Natural killer cell (primary cell): Measurements from ENCODE around the gene METTL25B. TPM values are rescaled to one million over a fixed set of nuclear protein-coding genes. Genes with fewer than 3 reads are reported as not detected.
A peak's percentile ranks its signal among the peaks of the same experiment; 100 is the strongest.

Source experiments
- ATAC-seq, 3 donors: fragments of 150-1000 bp in 2 of 3; fragments of 200-7000 bp in 1 of 3; cut with Tn5 transposase; 1 replicate in 1 of 3; 2 replicates in 2 of 3; pipeline ENCODE4 v1.10.0; 2021; ENCODE audit warnings: mild to moderate bottlenecking in 2 of 3, moderate library complexity in 2 of 3
- DNase-seq, 2 donors: peaks; one replicate each; pipeline versions ENCODE4 v3.0.0 to v3.0.0-alpha.2; 2013 to 2021; ENCODE audit warnings: mixed read lengths in 1 of 2
- H3K27ac ChIP-seq: one replicate; pipeline ENCODE4 v1.5.1; 2013; ENCODE audit warnings: mild to moderate bottlenecking, low read length
- H3K27me3 ChIP-seq: one replicate; pipeline ENCODE4 v1.6.1; 2013; ENCODE audit warnings: low read length; ENCODE audit not compliant: control insufficient read depth, insufficient read depth
- H3K36me3 ChIP-seq: one replicate; pipeline ENCODE4 v1.6.1; 2013; ENCODE audit warnings: low read length; ENCODE audit not compliant: control insufficient read depth, insufficient read depth
- H3K4me1 ChIP-seq: one replicate; pipeline ENCODE4 v1.6.1; 2013; ENCODE audit warnings: low read length; ENCODE audit not compliant: control insufficient read depth, insufficient read depth
- H3K4me3 ChIP-seq: one replicate; pipeline ENCODE4 v1.5.1; 2013; ENCODE audit warnings: low read length
- H3K9me3 ChIP-seq: one replicate; pipeline ENCODE4 v1.6.1; 2013; ENCODE audit warnings: low read length; ENCODE audit not compliant: control insufficient read depth, insufficient read depth
- H3K27ac Mint-ChIP-seq, 2 donors: one replicate each; pipeline ENCODE4 v1.8.0; 2022; ENCODE audit warnings: mild to moderate bottlenecking in 2 of 2, mixed read lengths in 2 of 2, moderate library complexity in 1 of 2
- H3K27me3 Mint-ChIP-seq, 2 donors: one replicate each; pipeline ENCODE4 v1.8.0; 2022; ENCODE audit warnings: low read depth in 2 of 2, mixed read lengths in 2 of 2
- H3K36me3 Mint-ChIP-seq: one replicate; pipeline ENCODE4 v1.8.0; 2022; ENCODE audit warnings: mixed read lengths
- H3K4me1 Mint-ChIP-seq, 2 donors: one replicate each; pipeline ENCODE4 v1.8.0; 2022; ENCODE audit warnings: mixed read lengths in 2 of 2
- H3K4me3 Mint-ChIP-seq: one replicate; pipeline ENCODE4 v1.8.0; 2022; ENCODE audit warnings: mild to moderate bottlenecking, moderate library complexity, mixed read lengths
- H3K9me3 Mint-ChIP-seq, 2 donors: one replicate each; pipeline ENCODE4 v1.8.0; 2022; ENCODE audit warnings: mixed read lengths in 2 of 2
- WGBS: methylation state at CpG from one replicate; pipeline ENCODE4 v1.1.7; 2013; ENCODE audit warnings: missing lambda C conversion rate; ENCODE audit not compliant: insufficient coverage; 5-methylcytosine and 5-hydroxymethylcytosine counted together
- intact Hi-C: fragments of 100-400 bp; cut with micrococcal nuclease; formaldehyde crosslinking; loops from one replicate; pipeline ENCODE4 v1.14.2; 2022
- total RNA-seq, 4 donors: library from RNA; stranded (reverse); fragments of 120-200 nt in 1 of 4; gene quantifications; one replicate each; pipeline versions ENCODE4 v1.2.3 to v1.2.4, GENCODE V29; 2013 to 2022
- TF ChIP-seq, protein P1 (sequence below): fragments of 200-600 bp; IDR thresholded peaks from one replicate; pipeline ENCODE4 v1.8.0; 2022; ENCODE audit warnings: antibody characterized with exemption

Gene METTL25B
- total RNA-seq, 3 donors from 2014 or later (not counting 1 experiment from before 2014, with no cell fraction given) = 23.5 to 25.3 (median 23.8) TPM

DNA sequence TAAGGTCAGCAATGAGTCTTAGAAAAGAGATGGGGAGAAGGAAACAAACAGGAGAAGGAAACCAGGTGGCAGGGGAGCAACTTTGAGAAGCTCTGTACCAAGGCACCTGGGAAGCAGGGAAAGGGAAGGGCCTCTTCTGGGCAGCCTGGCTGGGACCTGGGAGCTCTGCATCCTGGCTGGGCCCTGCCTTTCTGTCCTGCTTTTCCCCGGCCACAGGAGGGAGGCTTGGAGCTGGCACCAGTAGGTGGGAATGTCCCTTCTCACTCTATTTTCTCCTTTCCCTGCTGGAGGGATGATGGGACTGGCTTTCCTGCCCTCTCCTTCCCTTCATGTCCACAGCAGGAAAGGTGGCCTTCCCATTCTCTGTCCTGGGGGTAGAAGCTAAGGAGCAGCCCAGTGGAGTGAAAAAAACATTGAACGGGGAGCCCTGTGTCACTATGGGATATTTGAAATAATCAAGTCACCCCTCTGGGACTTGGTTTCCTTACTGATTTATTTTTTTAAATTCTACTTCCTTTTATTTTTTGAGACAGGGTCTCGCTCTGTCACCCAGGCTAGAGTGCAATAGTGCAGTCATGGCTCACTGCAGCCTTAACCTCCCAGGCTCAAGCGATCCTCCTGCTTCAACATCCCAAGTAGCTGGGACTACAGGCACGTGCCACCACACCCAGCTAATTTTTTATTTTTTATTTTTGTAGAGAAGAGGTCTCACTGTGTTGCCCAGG is 45.9 kb upstream of the METTL25B start:
- Histone ChIP-seq H3K36me3 (no peaks in the 10 kb centered on the region), H3K4me3 (no peak overlapping the region), H3K27me3 (peaks cover 32% of the 10 kb centered on the region), H3K4me1 (peaks cover 13% of the 10 kb centered on the region), H3K27ac (no peak overlapping the region), H3K9me3 (no peaks in the 10 kb centered on the region)
- Mint-ChIP-seq H3K4me1 (peaks cover 5 to 12% of the 10 kb centered on the region in 2 donors), H3K27me3 (peaks cover 36 to 39% of the 10 kb centered on the region in 2 donors), H3K4me3 (no peak overlapping the region), H3K36me3 (no peaks in the 10 kb centered on the region), H3K9me3 (no peaks in the 10 kb centered on the region), H3K27ac (no peak overlapping the region)
- 69% methylated on average over 3 of the region's 5 CpGs for WGBS
- intact Hi-C loops = no loop called here
- ATAC-seq = no peak
- DNase-seq = no peak
- TF ChIP-seq, protein P1, sequence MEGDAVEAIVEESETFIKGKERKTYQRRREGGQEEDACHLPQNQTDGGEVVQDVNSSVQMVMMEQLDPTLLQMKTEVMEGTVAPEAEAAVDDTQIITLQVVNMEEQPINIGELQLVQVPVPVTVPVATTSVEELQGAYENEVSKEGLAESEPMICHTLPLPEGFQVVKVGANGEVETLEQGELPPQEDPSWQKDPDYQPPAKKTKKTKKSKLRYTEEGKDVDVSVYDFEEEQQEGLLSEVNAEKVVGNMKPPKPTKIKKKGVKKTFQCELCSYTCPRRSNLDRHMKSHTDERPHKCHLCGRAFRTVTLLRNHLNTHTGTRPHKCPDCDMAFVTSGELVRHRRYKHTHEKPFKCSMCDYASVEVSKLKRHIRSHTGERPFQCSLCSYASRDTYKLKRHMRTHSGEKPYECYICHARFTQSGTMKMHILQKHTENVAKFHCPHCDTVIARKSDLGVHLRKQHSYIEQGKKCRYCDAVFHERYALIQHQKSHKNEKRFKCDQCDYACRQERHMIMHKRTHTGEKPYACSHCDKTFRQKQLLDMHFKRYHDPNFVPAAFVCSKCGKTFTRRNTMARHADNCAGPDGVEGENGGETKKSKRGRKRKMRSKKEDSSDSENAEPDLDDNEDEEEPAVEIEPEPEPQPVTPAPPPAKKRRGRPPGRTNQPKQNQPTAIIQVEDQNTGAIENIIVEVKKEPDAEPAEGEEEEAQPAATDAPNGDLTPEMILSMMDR = no peak

DNA sequence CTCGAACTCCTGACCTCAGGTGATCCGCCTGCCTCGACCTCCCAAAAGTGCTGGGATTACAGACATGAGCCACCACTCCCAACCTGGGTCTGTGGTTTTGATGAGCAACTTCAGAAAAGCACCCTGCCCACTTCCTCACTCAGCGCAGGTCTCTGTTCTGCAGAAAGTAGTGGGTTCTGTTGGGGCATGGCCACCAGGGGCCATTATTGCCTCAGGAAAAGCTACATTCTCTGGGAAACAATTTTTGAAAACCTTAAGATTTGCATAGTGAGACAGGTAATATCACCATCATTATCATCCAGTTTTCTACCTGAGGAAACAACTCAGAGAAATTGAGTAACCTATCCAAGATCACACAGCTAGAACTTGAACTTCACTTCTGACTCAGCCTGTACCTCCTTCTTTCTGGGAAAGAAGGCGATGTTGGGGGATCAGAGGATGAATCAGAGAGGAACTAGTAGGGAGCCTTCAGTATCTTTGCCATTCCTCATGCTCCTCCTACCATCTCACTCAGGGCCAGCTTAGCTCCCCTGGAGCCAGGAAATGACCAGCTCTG is 44.0 kb upstream of the METTL25B start:
- intact Hi-C loops = no loop called here
- ATAC-seq (no peak), DNase-seq (peak in 1 of 2 donors; percentile 55)
- Histone ChIP-seq H3K4me1 (peaks cover 8% of the 10 kb centered on the region), H3K27me3 (peaks cover 25% of the 10 kb centered on the region), H3K9me3 (no peaks in the 10 kb centered on the region), H3K27ac (no peak overlapping the region), H3K4me3 (no peak overlapping the region), H3K36me3 (no peaks in the 10 kb centered on the region)
- Mint-ChIP-seq H3K36me3 (no peaks in the 10 kb centered on the region), H3K4me3 (no peak overlapping the region), H3K27ac (no peak overlapping the region), H3K9me3 (no peaks in the 10 kb centered on the region), H3K4me1 (peaks cover under 1 to 1% of the 10 kb centered on the region in 2 donors), H3K27me3 (peaks cover 27 to 30% of the 10 kb centered on the region in 2 donors)
- WGBS = 38% methylated on average over 5 of the region's 5 CpGs
- TF ChIP-seq, protein P1 = no peak

DNA sequence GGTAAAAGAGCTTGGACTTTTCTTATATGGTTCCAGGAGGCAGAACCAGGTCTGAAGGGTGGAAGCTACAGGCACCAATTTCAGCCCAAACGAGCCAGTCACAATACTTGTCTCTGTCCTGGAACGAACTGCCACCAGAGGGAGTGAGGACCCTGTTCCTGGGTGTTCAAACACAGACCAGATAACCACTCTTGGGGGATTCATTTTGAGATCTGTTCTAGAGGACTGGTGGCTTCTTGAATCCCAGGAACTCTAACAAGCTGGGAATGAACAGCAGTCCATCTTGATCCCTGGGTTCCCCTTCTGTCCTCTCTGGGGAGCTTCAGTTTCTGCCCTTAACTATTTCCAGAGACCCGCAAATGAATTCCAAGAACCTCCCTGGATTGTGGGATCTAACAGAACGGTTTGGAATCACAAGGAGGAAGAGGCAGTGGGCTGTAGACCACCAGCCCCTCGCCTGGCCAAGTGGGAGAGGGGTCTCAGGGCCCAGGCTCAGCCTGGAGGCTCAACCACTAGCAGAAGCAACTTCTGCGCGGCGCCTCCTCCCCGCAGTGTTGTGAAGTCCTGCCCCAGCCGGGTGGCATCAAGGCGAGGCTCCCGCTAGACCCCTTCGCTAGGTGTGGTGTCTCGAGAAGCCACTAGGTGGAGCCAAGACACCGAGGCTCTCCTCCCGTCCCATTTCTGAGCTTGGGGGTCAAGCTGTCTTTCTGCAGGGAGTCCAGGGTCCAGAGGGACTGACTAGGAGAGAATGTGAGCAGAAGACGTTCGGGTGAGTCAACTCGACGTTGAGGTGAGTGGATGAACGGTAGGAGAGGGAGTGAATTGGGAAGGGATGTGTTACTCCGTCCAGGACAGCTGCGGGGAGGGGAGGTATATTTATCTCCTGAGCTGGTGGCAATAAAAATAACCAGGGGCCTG is 39.0 kb upstream of the METTL25B start:
- 4% methylated on average over 23 of the region's 23 CpGs for WGBS
- H3K27me3 Mint-ChIP-seq = peaks cover 33 to 38% of the 10 kb centered on the region in 2 donors
- ATAC-seq = peak; percentile 91 to 99 (median 98)
- Histone ChIP-seq H3K4me1 (peaks cover 8% of the 10 kb centered on the region), H3K36me3 (no peaks in the 10 kb centered on the region), H3K4me3 (no peak overlapping the region), H3K27me3 (peaks cover 50% of the 10 kb centered on the region), H3K27ac (no peak overlapping the region), H3K9me3 (no peaks in the 10 kb centered on the region)
- peaks cover 7 to 21% of the 10 kb centered on the region in 2 donors for H3K4me1 Mint-ChIP-seq
- no peaks in the 10 kb centered on the region for H3K9me3 Mint-ChIP-seq
- H3K4me3 Mint-ChIP-seq = no peak overlapping the region
- peak overlapping the region in 1 of 2 donors; percentile 21 for H3K27ac Mint-ChIP-seq
- H3K36me3 Mint-ChIP-seq = no peaks in the 10 kb centered on the region
- intact Hi-C loops = loop anchor here (1.0 kb wide), 2 partner anchors 36 to 201 kb away; no protein-coding TSS in a partner anchor
- TF ChIP-seq, protein P1 = peak; percentile 87
- peak; percentile 68 to 88 for DNase-seq
